H9 (cell line): ENCODE measurements around the gene NHSL1. TPM values are rescaled to one million over a fixed set of nuclear protein-coding genes. Genes with fewer than 3 reads are reported as not detected.

ENCODE experiments used
- DNase-seq: peaks from one replicate; pipeline ENCODE4 v3.0.0-alpha.2; 2017
- H2AFZ ChIP-seq: one replicate; pipeline ENCODE4 v1.6.1; 2013; ENCODE audit warnings: mild to moderate bottlenecking, low read length, control low read depth, moderate library complexity
- H2AK5ac ChIP-seq: 2 replicates; pipeline ENCODE4 v1.6.1; 2013; ENCODE audit warnings: low read length, control low read depth, mixed read lengths; ENCODE audit not compliant: insufficient read length
- H2BK120ac ChIP-seq: one replicate; pipeline ENCODE4 v1.6.1; 2013; ENCODE audit warnings: low read depth, mild to moderate bottlenecking, low read length, control low read depth, inconsistent platforms; ENCODE audit not compliant: poor library complexity, severe bottlenecking
- H2BK12ac ChIP-seq: 2 replicates; pipeline ENCODE4 v1.6.1; 2013; ENCODE audit warnings: low read length, control low read depth, mixed read lengths, low read depth; ENCODE audit not compliant: insufficient read length
- H2BK15ac ChIP-seq: 2 replicates; pipeline ENCODE4 v1.6.1; 2013; ENCODE audit warnings: low read depth, low read length, control low read depth
- H2BK20ac ChIP-seq: one replicate; pipeline ENCODE4 v1.6.1; 2013; ENCODE audit warnings: low read depth, mild to moderate bottlenecking, low read length, control low read depth, inconsistent platforms; ENCODE audit not compliant: poor library complexity, severe bottlenecking
- H2BK5ac ChIP-seq: 2 replicates; pipeline ENCODE4 v1.6.1; 2013; ENCODE audit warnings: low read length, control low read depth, mixed read lengths; ENCODE audit not compliant: insufficient read length
- H3K14ac ChIP-seq: 2 replicates; pipeline ENCODE4 v1.6.1; 2013; ENCODE audit warnings: low read length, control low read depth; ENCODE audit not compliant: insufficient read depth
- H3K18ac ChIP-seq: 2 replicates; pipeline ENCODE4 v1.6.1; 2013; ENCODE audit warnings: low read depth, mild to moderate bottlenecking, mixed read lengths, low read length, control low read depth; ENCODE audit not compliant: insufficient read length
- H3K23ac ChIP-seq: 2 replicates; pipeline ENCODE4 v1.6.1; 2013; ENCODE audit warnings: low read length, control low read depth, mixed read lengths, low read depth; ENCODE audit not compliant: insufficient read length
- H3K23me2 ChIP-seq: 2 replicates; pipeline ENCODE4 v1.6.1; 2013; ENCODE audit warnings: low read depth, mild to moderate bottlenecking, mixed read lengths, low read length, control low read depth; ENCODE audit not compliant: insufficient read length, poor library complexity, severe bottlenecking
- H3K27ac ChIP-seq: 2 replicates; pipeline ENCODE4 v1.5.1; 2013; ENCODE audit warnings: low read length, control low read depth, mixed read lengths, low read depth; ENCODE audit not compliant: insufficient read length
- H3K27me3 ChIP-seq: 2 replicates; pipeline ENCODE4 v1.6.1; 2013; ENCODE audit warnings: low read length, control low read depth, inconsistent platforms; ENCODE audit not compliant: insufficient read depth
- H3K4ac ChIP-seq: 2 replicates; pipeline ENCODE4 v1.6.1; 2013; ENCODE audit warnings: low read depth, mild to moderate bottlenecking, control low read depth, inconsistent platforms, low read length, moderate library complexity
- H3K4me1 ChIP-seq: 2 replicates; pipeline ENCODE4 v1.6.1; 2013; ENCODE audit warnings: low read length, control low read depth, inconsistent platforms; ENCODE audit not compliant: insufficient read depth
- H3K4me2 ChIP-seq: 2 replicates; pipeline ENCODE4 v1.6.1; 2013; ENCODE audit warnings: low read length, control low read depth, mixed read lengths; ENCODE audit not compliant: insufficient read length, insufficient read depth
- H3K56ac ChIP-seq: 2 replicates; pipeline ENCODE4 v1.6.1; 2013; ENCODE audit warnings: low read depth, mild to moderate bottlenecking, mixed read lengths, low read length, control low read depth; ENCODE audit not compliant: insufficient read length
- H3K79me1 ChIP-seq: 2 replicates; pipeline ENCODE4 v1.6.1; 2013; ENCODE audit warnings: low read depth, mild to moderate bottlenecking, moderate library complexity, low read length, control low read depth, inconsistent platforms; ENCODE audit not compliant: insufficient read depth, poor library complexity, severe bottlenecking
- H3K79me2 ChIP-seq: 2 replicates; pipeline ENCODE4 v1.6.1; 2013; ENCODE audit warnings: low read length, control low read depth, inconsistent platforms; ENCODE audit not compliant: insufficient read depth
- H3K9ac ChIP-seq: 2 replicates; pipeline ENCODE4 v1.6.1; 2013; ENCODE audit warnings: low read length, control low read depth, mixed read lengths; ENCODE audit not compliant: insufficient read length; ENCODE audit errors: extremely low read depth
- H3K9me3 ChIP-seq: one replicate; pipeline ENCODE4 v1.6.1; 2013; ENCODE audit warnings: low read depth, low read length, inconsistent platforms; ENCODE audit not compliant: control insufficient read depth
- H3T11ph ChIP-seq: one replicate; pipeline ENCODE4 v1.6.1; 2013; ENCODE audit warnings: mild to moderate bottlenecking, low read length, control low read depth, inconsistent platforms
- H4K20me1 ChIP-seq: one replicate; pipeline ENCODE4 v1.6.1; 2013; ENCODE audit not compliant: control insufficient read depth, insufficient read length, insufficient read depth
- H4K5ac ChIP-seq: 2 replicates; pipeline ENCODE4 v1.6.1; 2013; ENCODE audit warnings: low read depth, mild to moderate bottlenecking, mixed read lengths, low read length, control low read depth; ENCODE audit not compliant: insufficient read length
- H4K8ac ChIP-seq: replicated peaks from 2 replicates; pipeline ENCODE4 v1.6.1; 2013; ENCODE audit warnings: low read length, control low read depth, mixed read lengths, low read depth; ENCODE audit not compliant: insufficient read length
- H4K91ac ChIP-seq: 2 replicates; pipeline ENCODE4 v1.6.1; 2013; ENCODE audit warnings: low read depth, mild to moderate bottlenecking, moderate library complexity, mixed read lengths, low read length, control low read depth; ENCODE audit not compliant: insufficient read length
- H3K27ac Mint-ChIP-seq, 3 experiments: 2 replicates in 2 of 3; 3 replicates in 1 of 3; pipeline ENCODE4 v1.8.0; 2020 to 2021; ENCODE audit warnings: mixed read lengths in 3 of 3, mild to moderate bottlenecking in 1 of 3, moderate library complexity in 1 of 3
- H3K27me3 Mint-ChIP-seq: 2 replicates; pipeline ENCODE4 v1.8.0; 2021; ENCODE audit warnings: low read depth, mild to moderate bottlenecking, moderate library complexity, mixed read lengths
- H3K36me3 Mint-ChIP-seq, 3 experiments: 2 replicates in 2 of 3; 3 replicates in 1 of 3; pipeline ENCODE4 v1.8.0; 2020 to 2021; ENCODE audit warnings: low read depth in 3 of 3, mixed read lengths in 3 of 3; ENCODE audit not compliant: insufficient read depth in 1 of 3
- H3K4me1 Mint-ChIP-seq, 2 experiments: 2 replicates each; pipeline ENCODE4 v1.8.0; 2020; ENCODE audit warnings: mixed read lengths in 2 of 2
- H3K4me3 Mint-ChIP-seq, 2 experiments: 2 replicates in 1 of 2; 3 replicates in 1 of 2; pipeline ENCODE4 v1.8.0; 2020 to 2021; ENCODE audit warnings: mild to moderate bottlenecking in 2 of 2, mixed read lengths in 2 of 2, moderate library complexity in 1 of 2
- H3K9me3 Mint-ChIP-seq, 2 experiments: 2 replicates in 1 of 2; 3 replicates in 1 of 2; pipeline ENCODE4 v1.8.0; 2020; ENCODE audit warnings: mild to moderate bottlenecking in 2 of 2, mixed read lengths in 2 of 2, moderate library complexity in 1 of 2
- WGBS: extraction: QIAGEN DNeasy Blood & Tissue Kit; methylation state at CpG from one replicate; pipeline ENCODE4 v1.1.7; 2013; ENCODE audit warnings: missing lambda C conversion rate, low lambda C conversion rate, mixed read lengths; ENCODE audit not compliant: insufficient read length; ENCODE audit errors: extremely low coverage; 5-methylcytosine and 5-hydroxymethylcytosine counted together
- total RNA-seq: library from RNA; stranded (reverse); gene quantifications from 2 replicates; pipeline ENCODE4 v1.2.1, GENCODE V29; 2021
- TF ChIP-seq, protein P1 (sequence below): fragments of 200-600 bp; sonication (generic); conservative IDR thresholded peaks from 3 replicates; pipeline ENCODE4 v1.8.0; 2021; ENCODE audit warnings: antibody characterized with exemption, mild to moderate bottlenecking

The NHSL1 gene
- total RNA-seq, 1 experiment from 2014 or later: 28.7 TPM

DNA sequence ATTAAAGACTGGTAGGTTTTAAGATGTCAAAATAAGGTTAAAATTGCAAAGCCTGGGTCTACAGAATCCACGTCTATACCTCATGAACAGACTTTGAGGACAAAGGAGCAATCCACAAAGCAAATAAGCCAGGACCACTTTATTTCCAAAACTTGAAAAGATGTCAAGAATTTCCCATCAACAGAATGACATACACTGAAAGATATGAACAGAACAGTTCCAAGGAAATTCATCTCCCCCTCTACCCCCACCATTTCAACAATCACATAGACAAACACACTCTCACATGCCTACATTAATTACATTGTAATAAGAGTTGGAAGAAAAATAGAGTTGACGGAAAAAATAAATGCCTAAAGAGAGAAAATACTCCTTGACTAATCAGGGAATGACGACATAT, 45.2 kb upstream of the NHSL1 start:
- Histone ChIP-seq H3K14ac (no peak overlapping the region), H3K56ac (no peak overlapping the region), H3K79me1 (no peaks in the 10 kb centered on the region), H3K23ac (no peak overlapping the region), H3K27me3 (no peaks in the 10 kb centered on the region), H2BK12ac (no peak overlapping the region), H2AFZ (no peak overlapping the region), H3K9me3 (no peaks in the 10 kb centered on the region), H4K91ac (no peak overlapping the region), H3K27ac (no peak overlapping the region), H4K8ac (no peak overlapping the region), H2BK20ac (no peak overlapping the region), H3K18ac (no peak overlapping the region), H3K4ac (no peak overlapping the region), H2BK15ac (no peak overlapping the region), H3K4me1 (peaks cover 10% of the 10 kb centered on the region; the same call in 1 of the 2 replicates), H3K79me2 (no peaks in the 10 kb centered on the region), H3K9ac (no peak overlapping the region), H4K5ac (no peak overlapping the region), H2BK120ac (no peak overlapping the region), H4K20me1 (no peaks in the 10 kb centered on the region), H2BK5ac (no peak overlapping the region), H2AK5ac (no peak overlapping the region), H3K23me2 (no peaks in the 10 kb centered on the region), H3T11ph (no peak overlapping the region), H3K4me2 (no peak overlapping the region)
- Mint-ChIP-seq H3K27ac (no peak overlapping the region; a peak in 1 of 7 replicates), H3K9me3 (no peaks in the 10 kb centered on the region), H3K27me3 (no peaks in the 10 kb centered on the region), H3K4me3 (no peak overlapping the region), H3K36me3 (no peaks in the 10 kb centered on the region), H3K4me1 (peaks cover 55 to 63% of the 10 kb centered on the region in 2 experiments)
- no CpG with 5 or more reads among the region's 3 CpGs for WGBS
- DNase-seq: no peak
- TF ChIP-seq, protein P1, sequence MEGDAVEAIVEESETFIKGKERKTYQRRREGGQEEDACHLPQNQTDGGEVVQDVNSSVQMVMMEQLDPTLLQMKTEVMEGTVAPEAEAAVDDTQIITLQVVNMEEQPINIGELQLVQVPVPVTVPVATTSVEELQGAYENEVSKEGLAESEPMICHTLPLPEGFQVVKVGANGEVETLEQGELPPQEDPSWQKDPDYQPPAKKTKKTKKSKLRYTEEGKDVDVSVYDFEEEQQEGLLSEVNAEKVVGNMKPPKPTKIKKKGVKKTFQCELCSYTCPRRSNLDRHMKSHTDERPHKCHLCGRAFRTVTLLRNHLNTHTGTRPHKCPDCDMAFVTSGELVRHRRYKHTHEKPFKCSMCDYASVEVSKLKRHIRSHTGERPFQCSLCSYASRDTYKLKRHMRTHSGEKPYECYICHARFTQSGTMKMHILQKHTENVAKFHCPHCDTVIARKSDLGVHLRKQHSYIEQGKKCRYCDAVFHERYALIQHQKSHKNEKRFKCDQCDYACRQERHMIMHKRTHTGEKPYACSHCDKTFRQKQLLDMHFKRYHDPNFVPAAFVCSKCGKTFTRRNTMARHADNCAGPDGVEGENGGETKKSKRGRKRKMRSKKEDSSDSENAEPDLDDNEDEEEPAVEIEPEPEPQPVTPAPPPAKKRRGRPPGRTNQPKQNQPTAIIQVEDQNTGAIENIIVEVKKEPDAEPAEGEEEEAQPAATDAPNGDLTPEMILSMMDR: no peak
